Measurements from ENCODE around the gene KCNQ1.

The KCNQ1 gene

GRCh38 chr11:2663915-2664314 lies 219.1 kb downstream of the KCNQ1 start:
- DNase-seq (ENCODE audit: low read depth in 2 of 2) = no peak

- DNase-seq (ENCODE audit: low read depth in 2 of 2) = no peak
Measured at GRCh38 chr11:2664376-2664775, 219.6 kb downstream of the KCNQ1 start.

GRCh38 chr11:2664791-2665525 lies 220.2 kb downstream of the KCNQ1 start:
- no peak for DNase-seq (ENCODE audit: low read depth in 2 of 2)

GRCh38 chr11:2665526-2666400 lies 221.0 kb downstream of the KCNQ1 start:
- no peak for DNase-seq (ENCODE audit: low read depth in 2 of 2)

- no peak for DNase-seq (ENCODE audit: low read depth in 2 of 2)
Measured at GRCh38 chr11:2666401-2666741, 221.6 kb downstream of the KCNQ1 start.

- DNase-seq (ENCODE audit: low read depth in 2 of 2) = no peak
Measured at GRCh38 chr11:2666828-2667570, 222.2 kb downstream of the KCNQ1 start.

GRCh38 chr11:2667940-2668339 lies 223.1 kb downstream of the KCNQ1 start:
- no peak for DNase-seq (ENCODE audit: low read depth in 2 of 2)

- DNase-seq (ENCODE audit: low read depth in 2 of 2) = no peak
Measured at GRCh38 chr11:2668876-2669275, 224.1 kb downstream of the KCNQ1 start.

- DNase-seq (ENCODE audit: low read depth in 2 of 2) = no peak
Measured at GRCh38 chr11:2669634-2670469, 225.0 kb downstream of the KCNQ1 start.

- DNase-seq (ENCODE audit: low read depth in 2 of 2) = no peak
Measured at GRCh38 chr11:2670541-2671100, 225.8 kb downstream of the KCNQ1 start.

GRCh38 chr11:2671748-2672147 lies 226.9 kb downstream of the KCNQ1 start:
- DNase-seq (ENCODE audit: low read depth in 2 of 2) = no peak

GRCh38 chr11:2672553-2673249 lies 227.9 kb downstream of the KCNQ1 start:
- no peak for DNase-seq (ENCODE audit: low read depth in 2 of 2)

- no peak for DNase-seq (ENCODE audit: low read depth in 2 of 2)
Measured at GRCh38 chr11:2673250-2673610, 228.4 kb downstream of the KCNQ1 start.

- DNase-seq (ENCODE audit: low read depth in 2 of 2) = no peak
Measured at GRCh38 chr11:2673871-2674471, 229.2 kb downstream of the KCNQ1 start.

GRCh38 chr11:2674658-2675131 lies 229.9 kb downstream of the KCNQ1 start:
- no peak for DNase-seq (ENCODE audit: low read depth in 2 of 2)

- DNase-seq (ENCODE audit: low read depth in 2 of 2) = no peak
Measured at GRCh38 chr11:2675540-2675939, 230.7 kb downstream of the KCNQ1 start.

GRCh38 chr11:2677127-2677526 lies 232.3 kb downstream of the KCNQ1 start:
- DNase-seq (ENCODE audit: low read depth in 2 of 2) = no peak

GRCh38 chr11:2678396-2678795 lies 233.6 kb downstream of the KCNQ1 start:
- DNase-seq (ENCODE audit: low read depth in 2 of 2) = no peak

GRCh38 chr11:2679011-2679676 lies 234.3 kb downstream of the KCNQ1 start:
- DNase-seq (ENCODE audit: low read depth in 2 of 2) = no peak

Data from stimulated activated CD8-positive, alpha-beta memory T cell treated with anti-CD3 and anti-CD28 coated beads, Interleukin-7, amount 100 ng/mL, for 1 hour (primary cell).